Choroid plexus epithelial cell (primary cell): Measurements from ENCODE around the gene ATP1A1.
A peak's percentile ranks its signal among the peaks of the same experiment; 100 is the strongest.

Experiments
- DNase-seq: peaks from one replicate; pipeline ENCODE4 v3.0.0-alpha.2; 2010; ENCODE audit warnings: low read depth
- H3K4me3 ChIP-seq: 2 replicates; pipeline ENCODE4 v1.5.1; 2011; ENCODE audit warnings: low read depth, mild to moderate bottlenecking, control low read depth, low read length, moderate library complexity
- TF ChIP-seq, protein P1 (sequence below): conservative IDR thresholded peaks from 2 replicates; pipeline ENCODE4 v1.5.1; 2011; ENCODE audit warnings: low read depth, mild to moderate bottlenecking, control low read depth, inconsistent platforms, low read length, moderate library complexity

The ATP1A1 gene

DNA sequence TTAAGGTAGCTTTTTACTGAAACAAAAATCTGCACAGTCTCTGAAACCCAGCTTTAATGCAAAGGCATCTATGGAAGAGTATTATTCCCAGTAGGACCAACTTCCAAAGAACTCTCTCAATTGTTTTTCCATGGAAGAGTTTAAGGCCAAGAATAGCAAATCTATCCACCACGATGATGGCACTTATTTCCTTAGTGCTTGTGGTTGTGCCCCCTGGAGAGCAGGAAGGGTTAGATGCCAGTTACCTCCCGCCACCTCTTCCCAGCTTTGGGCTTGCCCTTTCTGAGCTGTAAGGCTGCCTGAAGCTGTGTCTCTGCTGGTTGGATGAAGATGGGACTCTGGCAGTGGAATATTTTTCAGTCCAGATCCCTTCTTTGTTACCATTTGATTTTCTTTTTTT is 4.8 kb upstream of the ATP1A1 start:
- TF ChIP-seq, protein P1, sequence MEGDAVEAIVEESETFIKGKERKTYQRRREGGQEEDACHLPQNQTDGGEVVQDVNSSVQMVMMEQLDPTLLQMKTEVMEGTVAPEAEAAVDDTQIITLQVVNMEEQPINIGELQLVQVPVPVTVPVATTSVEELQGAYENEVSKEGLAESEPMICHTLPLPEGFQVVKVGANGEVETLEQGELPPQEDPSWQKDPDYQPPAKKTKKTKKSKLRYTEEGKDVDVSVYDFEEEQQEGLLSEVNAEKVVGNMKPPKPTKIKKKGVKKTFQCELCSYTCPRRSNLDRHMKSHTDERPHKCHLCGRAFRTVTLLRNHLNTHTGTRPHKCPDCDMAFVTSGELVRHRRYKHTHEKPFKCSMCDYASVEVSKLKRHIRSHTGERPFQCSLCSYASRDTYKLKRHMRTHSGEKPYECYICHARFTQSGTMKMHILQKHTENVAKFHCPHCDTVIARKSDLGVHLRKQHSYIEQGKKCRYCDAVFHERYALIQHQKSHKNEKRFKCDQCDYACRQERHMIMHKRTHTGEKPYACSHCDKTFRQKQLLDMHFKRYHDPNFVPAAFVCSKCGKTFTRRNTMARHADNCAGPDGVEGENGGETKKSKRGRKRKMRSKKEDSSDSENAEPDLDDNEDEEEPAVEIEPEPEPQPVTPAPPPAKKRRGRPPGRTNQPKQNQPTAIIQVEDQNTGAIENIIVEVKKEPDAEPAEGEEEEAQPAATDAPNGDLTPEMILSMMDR, result no peak
- no peak overlapping the region for H3K4me3 ChIP-seq
- no peak for DNase-seq

DNA sequence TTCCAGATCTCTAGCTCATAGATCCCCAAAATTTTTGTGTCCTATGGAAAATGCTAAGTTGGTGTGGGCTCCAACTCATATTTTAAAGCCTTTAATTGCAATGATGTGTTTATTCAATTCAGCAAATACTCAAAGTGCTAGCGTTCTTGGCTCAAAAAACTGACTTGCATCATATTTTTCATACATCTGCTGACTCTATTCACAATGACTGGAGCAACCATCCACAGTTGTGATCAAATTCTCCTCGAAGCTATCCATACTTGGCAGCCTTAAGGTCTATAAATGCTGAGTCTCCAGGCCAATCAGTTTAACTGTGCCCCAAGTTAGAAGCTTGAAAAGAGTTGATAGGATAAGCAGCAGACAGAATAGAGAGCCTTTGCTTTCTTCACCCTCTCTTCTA is 2.9 kb upstream of the ATP1A1 start:
- DNase-seq, result no peak
- TF ChIP-seq, protein P1, result no peak
- no peak overlapping the region for H3K4me3 ChIP-seq

DNA sequence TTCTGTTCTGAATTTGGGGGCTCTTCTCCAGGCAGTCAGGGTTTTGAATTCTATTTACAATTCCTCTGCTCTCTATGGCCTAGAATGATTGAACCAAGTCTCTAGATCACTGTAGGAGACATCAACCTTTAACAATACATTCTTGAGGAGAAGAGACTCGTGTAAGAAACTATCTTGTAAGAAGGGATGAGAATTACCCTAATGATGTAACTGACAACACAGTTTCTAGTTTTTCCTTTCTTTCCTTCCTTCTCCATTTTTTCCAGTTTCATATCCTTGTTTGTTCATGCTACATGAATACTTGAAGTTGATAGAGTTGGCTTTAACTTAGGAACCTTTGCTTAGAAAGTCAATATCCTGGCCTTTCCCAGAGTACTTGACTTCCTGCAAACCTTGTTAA is 1.3 kb upstream of the ATP1A1 start:
- DNase-seq, result no peak
- H3K4me3 ChIP-seq, result no peak overlapping the region

DNA sequence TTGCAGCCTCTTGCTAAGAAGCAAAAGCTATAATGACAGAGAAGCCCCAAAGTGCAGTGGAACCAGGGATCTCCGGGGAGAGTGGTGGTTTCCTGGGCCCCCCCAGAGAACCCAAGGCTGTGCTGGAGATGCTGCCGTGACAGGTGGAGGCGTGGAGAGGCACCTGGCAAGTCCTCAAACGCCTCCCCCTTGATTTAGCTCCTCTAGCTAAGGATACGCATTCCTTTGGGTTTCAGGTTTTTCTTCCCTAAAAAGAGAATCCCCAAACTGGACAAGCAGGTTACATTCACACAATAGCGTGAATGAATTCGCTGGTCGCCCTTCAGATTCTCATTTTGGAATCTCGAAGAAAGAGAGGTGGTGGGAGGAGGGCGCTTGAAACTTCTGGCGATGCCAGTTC is 853 bp upstream of the ATP1A1 start:
- H3K4me3 ChIP-seq, result peak overlapping the region; percentile 83
- TF ChIP-seq, protein P1, result no peak
- DNase-seq, result no peak

More for the DNA sequence above, 1.3 kb upstream of the ATP1A1 start:
- TF ChIP-seq, protein P1, result no peak

DNA sequence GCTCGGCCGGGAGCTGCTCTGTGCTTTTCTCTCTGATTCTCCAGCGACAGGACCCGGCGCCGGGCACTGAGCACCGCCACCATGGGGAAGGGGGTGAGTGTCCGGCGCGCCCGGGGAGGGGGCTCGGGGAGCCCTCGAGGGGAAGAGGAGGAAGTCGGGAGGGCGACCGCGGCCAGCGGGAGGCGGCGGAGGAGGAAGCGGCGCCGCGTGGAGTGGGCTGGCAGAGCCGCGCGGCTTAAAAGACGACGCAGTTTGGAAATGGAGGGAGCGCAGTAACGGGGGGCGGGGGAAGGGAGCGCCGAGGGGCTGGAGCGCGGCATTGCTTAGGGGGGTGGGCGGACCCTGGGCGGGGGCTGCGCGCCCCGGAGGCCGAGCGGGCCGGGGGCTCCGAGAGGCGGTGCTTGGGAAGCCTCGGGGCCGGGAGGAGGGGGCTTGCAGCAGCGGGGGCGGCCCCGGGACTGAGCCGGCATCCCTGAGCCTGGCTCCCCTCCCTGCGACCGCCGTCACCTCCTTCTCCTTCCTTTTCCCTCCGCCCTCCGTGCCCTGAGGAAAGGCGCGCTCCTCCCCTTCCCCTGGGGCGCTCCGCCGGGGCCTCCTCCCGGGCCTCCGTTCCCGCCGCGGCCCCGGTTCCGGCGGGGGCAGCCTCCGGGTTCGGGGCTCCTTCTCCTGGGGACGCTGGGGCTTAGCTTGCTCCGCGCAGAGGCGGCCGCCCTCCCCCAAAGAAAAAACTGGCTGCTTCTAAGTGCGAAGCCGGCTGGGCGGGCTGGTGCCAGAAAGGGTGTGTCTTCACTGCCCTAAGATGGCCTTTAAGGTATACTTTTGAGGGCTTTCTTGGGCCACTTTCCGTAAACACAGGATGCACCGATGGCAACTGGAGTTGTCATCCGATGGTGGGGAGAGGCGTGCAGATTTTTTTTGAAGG is 648 bp downstream of the ATP1A1 start:
- TF ChIP-seq, protein P1, result no peak
- H3K4me3 ChIP-seq, result peak overlapping the region; percentile 83

DNA sequence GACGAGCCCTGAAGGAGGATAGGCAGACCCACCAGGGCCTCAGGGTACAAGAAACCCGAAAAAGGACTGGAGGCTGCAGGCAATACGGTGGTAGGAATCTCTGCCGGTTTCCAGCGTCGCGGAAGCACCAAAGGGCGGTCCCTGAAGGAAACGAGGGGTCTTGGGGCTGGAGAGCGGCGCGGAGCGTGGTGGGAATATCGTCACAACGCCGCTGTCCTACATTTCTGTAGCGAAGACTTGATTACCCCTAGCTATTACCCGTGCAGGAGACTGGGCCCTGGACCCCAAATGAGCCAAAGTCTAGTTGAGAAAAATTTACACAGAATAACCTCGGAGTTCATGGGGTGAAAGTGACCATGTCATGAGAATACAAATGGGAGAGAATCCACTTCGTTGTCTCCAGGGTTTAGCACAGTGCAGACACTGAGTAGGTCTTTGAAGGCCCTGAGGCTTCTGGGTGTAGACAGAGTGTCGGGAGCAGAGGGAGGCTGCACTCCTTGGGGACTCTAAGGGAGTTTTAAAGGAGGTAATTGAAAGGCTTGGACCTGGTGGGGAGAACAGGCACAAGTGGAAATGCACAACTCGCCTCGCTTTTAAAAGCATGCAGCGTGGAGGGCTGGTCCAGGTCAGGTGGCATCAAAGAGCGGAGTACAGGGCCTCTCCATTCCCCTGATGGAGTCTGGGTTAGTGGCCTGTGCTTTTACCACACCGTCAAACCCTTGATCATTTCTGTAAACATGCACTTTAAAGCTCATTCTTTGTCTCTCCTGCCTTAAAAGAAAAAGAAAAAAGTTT is 1.5 kb downstream of the ATP1A1 start:
- TF ChIP-seq, protein P1, result no peak
- H3K4me3 ChIP-seq, result peak overlapping the region; percentile 83
- peak; percentile 14 for DNase-seq

More for the DNA sequence above, 648 bp downstream of the ATP1A1 start:
- peak; percentile 46 for DNase-seq
